HEK293 (cell line): ENCODE measurements around the gene ZFPM1.

Source experiments
- BCL11A ChIP-seq: fragments of 450-650 bp; formaldehyde crosslinking; IDR thresholded peaks from 2 replicates; pipeline ENCODE4 v1.5.1; 2016; ENCODE audit warnings: low read depth, missing biosample characterization, missing genetic modification characterization
- GLI2 ChIP-seq: fragments of 450-650 bp; formaldehyde crosslinking; IDR thresholded peaks from 2 replicates; pipeline ENCODE4; 2017; ENCODE audit warnings: missing biosample characterization, missing genetic modification characterization, low read depth, borderline replicate concordance
- SP2 ChIP-seq: fragments of 450-650 bp; formaldehyde crosslinking; IDR thresholded peaks from 2 replicates; pipeline ENCODE4 v1.5.1; 2016; ENCODE audit warnings: missing biosample characterization, missing genetic modification characterization
- ZNF138 ChIP-seq: fragments of 450-650 bp; formaldehyde crosslinking; IDR thresholded peaks from 2 replicates; pipeline ENCODE4 v1.5.1; 2016; ENCODE audit warnings: missing biosample characterization, missing genetic modification characterization, borderline replicate concordance
- ZNF174 ChIP-seq: fragments of 450-650 bp; formaldehyde crosslinking; IDR thresholded peaks from 2 replicates; pipeline ENCODE4 v1.5.0; 2017; ENCODE audit warnings: missing biosample characterization, mild to moderate bottlenecking, missing genetic modification characterization
- ZNF274 ChIP-seq, 2 experiments: fragments of 200-500 bp in 1 of 2; fragments of 450-650 bp in 1 of 2; sonication (Bioruptor generic) in 1 of 2; formaldehyde crosslinking in 1 of 2; IDR thresholded peaks; 2 replicates each; pipeline versions ENCODE4 v1.5.1 to v1.6.1; 2014 to 2016; ENCODE audit warnings: borderline replicate concordance in 1 of 2, inconsistent platforms in 1 of 2, low read length in 1 of 2, missing biosample characterization in 1 of 2, missing genetic modification characterization in 1 of 2
- TF ChIP-seq, protein P1 (sequence below): fragments of 450-650 bp; formaldehyde crosslinking; IDR thresholded peaks from 2 replicates; pipeline ENCODE4 v1.5.1; 2016; ENCODE audit warnings: missing biosample characterization, missing genetic modification characterization, low read depth
- TF ChIP-seq, protein P2 (sequence below): fragments of 450-650 bp; formaldehyde crosslinking; IDR thresholded peaks from 2 replicates; pipeline ENCODE4 v1.5.1; 2016; ENCODE audit warnings: missing biosample characterization, missing genetic modification characterization
- TF ChIP-seq, protein P3 (sequence below): fragments of 450-650 bp; formaldehyde crosslinking; IDR thresholded peaks from 2 replicates; pipeline ENCODE4 v1.5.1; 2016; ENCODE audit warnings: missing biosample characterization, missing genetic modification characterization
- TF ChIP-seq, protein P4 (sequence below): fragments of 450-650 bp; formaldehyde crosslinking; conservative IDR thresholded peaks from 2 replicates; pipeline ENCODE4 v1.5.1; 2016; ENCODE audit warnings: low read depth, missing biosample characterization, missing genetic modification characterization
- TF ChIP-seq, protein P5 (sequence below): fragments of 450-650 bp; formaldehyde crosslinking; IDR thresholded peaks from 2 replicates; pipeline ENCODE4 v1.5.1; 2016; ENCODE audit warnings: missing biosample characterization, missing genetic modification characterization

DNA sequence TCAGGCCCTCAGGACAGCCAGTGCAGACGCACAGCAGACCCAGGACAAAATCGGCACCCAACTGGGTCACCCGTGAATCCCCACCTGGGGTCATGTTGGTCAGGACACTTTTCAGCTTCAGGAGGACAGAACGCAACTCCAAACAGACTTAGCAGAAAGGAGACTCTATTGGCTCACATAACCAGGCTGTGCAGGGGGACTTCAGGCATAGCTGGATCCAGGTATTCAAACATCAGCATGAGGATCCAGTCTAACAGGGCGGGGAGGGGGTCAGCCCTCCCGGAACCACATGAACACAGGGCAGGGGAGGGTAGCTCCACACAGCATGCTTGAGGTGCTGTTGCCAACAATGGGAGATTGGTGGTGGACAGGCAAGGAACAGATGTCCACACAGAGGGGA is 48.3 kb upstream of the ZFPM1 start:
- TF ChIP-seq ZNF274 (IDR thresholded peaks at IDR 0.05; ENCODE audit: low read length) (no peak), ZNF274 (tag by site-specific recombination; IDR thresholded peaks at IDR 0.05; ENCODE audit: borderline replicate concordance) (no peak), SP2 (tag by site-specific recombination) (no peak), BCL11A (tag by site-specific recombination) (no peak), ZNF174 (no peak), ZNF138 (tag by site-specific recombination) (no peak), GLI2 (tag by site-specific recombination) (no peak)
- TF ChIP-seq, protein P1, sequence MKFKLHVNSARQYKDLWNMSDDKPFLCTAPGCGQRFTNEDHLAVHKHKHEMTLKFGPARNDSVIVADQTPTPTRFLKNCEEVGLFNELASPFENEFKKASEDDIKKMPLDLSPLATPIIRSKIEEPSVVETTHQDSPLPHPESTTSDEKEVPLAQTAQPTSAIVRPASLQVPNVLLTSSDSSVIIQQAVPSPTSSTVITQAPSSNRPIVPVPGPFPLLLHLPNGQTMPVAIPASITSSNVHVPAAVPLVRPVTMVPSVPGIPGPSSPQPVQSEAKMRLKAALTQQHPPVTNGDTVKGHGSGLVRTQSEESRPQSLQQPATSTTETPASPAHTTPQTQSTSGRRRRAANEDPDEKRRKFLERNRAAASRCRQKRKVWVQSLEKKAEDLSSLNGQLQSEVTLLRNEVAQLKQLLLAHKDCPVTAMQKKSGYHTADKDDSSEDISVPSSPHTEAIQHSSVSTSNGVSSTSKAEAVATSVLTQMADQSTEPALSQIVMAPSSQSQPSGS: no peak
- TF ChIP-seq, protein P2, sequence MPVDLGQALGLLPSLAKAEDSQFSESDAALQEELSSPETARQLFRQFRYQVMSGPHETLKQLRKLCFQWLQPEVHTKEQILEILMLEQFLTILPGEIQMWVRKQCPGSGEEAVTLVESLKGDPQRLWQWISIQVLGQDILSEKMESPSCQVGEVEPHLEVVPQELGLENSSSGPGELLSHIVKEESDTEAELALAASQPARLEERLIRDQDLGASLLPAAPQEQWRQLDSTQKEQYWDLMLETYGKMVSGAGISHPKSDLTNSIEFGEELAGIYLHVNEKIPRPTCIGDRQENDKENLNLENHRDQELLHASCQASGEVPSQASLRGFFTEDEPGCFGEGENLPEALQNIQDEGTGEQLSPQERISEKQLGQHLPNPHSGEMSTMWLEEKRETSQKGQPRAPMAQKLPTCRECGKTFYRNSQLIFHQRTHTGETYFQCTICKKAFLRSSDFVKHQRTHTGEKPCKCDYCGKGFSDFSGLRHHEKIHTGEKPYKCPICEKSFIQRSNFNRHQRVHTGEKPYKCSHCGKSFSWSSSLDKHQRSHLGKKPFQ (tag by site-specific recombination): no peak
- TF ChIP-seq, protein P3, sequence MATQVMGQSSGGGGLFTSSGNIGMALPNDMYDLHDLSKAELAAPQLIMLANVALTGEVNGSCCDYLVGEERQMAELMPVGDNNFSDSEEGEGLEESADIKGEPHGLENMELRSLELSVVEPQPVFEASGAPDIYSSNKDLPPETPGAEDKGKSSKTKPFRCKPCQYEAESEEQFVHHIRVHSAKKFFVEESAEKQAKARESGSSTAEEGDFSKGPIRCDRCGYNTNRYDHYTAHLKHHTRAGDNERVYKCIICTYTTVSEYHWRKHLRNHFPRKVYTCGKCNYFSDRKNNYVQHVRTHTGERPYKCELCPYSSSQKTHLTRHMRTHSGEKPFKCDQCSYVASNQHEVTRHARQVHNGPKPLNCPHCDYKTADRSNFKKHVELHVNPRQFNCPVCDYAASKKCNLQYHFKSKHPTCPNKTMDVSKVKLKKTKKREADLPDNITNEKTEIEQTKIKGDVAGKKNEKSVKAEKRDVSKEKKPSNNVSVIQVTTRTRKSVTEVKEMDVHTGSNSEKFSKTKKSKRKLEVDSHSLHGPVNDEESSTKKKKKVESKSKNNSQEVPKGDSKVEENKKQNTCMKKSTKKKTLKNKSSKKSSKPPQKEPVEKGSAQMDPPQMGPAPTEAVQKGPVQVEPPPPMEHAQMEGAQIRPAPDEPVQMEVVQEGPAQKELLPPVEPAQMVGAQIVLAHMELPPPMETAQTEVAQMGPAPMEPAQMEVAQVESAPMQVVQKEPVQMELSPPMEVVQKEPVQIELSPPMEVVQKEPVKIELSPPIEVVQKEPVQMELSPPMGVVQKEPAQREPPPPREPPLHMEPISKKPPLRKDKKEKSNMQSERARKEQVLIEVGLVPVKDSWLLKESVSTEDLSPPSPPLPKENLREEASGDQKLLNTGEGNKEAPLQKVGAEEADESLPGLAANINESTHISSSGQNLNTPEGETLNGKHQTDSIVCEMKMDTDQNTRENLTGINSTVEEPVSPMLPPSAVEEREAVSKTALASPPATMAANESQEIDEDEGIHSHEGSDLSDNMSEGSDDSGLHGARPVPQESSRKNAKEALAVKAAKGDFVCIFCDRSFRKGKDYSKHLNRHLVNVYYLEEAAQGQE (tag by site-specific recombination): no peak
- TF ChIP-seq, protein P4, sequence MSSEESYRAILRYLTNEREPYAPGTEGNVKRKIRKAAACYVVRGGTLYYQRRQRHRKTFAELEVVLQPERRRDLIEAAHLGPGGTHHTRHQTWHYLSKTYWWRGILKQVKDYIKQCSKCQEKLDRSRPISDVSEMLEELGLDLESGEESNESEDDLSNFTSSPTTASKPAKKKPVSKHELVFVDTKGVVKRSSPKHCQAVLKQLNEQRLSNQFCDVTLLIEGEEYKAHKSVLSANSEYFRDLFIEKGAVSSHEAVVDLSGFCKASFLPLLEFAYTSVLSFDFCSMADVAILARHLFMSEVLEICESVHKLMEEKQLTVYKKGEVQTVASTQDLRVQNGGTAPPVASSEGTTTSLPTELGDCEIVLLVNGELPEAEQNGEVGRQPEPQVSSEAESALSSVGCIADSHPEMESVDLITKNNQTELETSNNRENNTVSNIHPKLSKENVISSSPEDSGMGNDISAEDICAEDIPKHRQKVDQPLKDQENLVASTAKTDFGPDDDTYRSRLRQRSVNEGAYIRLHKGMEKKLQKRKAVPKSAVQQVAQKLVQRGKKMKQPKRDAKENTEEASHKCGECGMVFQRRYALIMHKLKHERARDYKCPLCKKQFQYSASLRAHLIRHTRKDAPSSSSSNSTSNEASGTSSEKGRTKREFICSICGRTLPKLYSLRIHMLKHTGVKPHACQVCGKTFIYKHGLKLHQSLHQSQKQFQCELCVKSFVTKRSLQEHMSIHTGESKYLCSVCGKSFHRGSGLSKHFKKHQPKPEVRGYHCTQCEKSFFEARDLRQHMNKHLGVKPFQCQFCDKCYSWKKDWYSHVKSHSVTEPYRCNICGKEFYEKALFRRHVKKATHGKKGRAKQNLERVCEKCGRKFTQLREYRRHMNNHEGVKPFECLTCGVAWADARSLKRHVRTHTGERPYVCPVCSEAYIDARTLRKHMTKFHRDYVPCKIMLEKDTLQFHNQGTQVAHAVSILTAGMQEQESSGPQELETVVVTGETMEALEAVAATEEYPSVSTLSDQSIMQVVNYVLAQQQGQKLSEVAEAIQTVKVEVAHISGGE (tag by site-specific recombination): no peak
- TF ChIP-seq, protein P5, sequence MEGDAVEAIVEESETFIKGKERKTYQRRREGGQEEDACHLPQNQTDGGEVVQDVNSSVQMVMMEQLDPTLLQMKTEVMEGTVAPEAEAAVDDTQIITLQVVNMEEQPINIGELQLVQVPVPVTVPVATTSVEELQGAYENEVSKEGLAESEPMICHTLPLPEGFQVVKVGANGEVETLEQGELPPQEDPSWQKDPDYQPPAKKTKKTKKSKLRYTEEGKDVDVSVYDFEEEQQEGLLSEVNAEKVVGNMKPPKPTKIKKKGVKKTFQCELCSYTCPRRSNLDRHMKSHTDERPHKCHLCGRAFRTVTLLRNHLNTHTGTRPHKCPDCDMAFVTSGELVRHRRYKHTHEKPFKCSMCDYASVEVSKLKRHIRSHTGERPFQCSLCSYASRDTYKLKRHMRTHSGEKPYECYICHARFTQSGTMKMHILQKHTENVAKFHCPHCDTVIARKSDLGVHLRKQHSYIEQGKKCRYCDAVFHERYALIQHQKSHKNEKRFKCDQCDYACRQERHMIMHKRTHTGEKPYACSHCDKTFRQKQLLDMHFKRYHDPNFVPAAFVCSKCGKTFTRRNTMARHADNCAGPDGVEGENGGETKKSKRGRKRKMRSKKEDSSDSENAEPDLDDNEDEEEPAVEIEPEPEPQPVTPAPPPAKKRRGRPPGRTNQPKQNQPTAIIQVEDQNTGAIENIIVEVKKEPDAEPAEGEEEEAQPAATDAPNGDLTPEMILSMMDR (tag by site-specific recombination): no peak
